GM18520 (cell line): ENCODE results near the gene BORCS5.
"Not testable (repeated sequence)": the region's sequence is repeated elsewhere in the genome, so short reads cannot be mapped to it uniquely, and the experiment has no call there.

ENCODE experiments used
- ATAC-seq: cut with Tn5 transposase; IDR thresholded peaks from one replicate; pipeline ENCODE4 v1.9.1; 2021; ENCODE audit not compliant: unreplicated experiment

The BORCS5 gene

GRCh38 chr12:12482959-12483358 lies 126.1 kb downstream of the BORCS5 start:
- peak; percentile 34 for ATAC-seq

DNA sequence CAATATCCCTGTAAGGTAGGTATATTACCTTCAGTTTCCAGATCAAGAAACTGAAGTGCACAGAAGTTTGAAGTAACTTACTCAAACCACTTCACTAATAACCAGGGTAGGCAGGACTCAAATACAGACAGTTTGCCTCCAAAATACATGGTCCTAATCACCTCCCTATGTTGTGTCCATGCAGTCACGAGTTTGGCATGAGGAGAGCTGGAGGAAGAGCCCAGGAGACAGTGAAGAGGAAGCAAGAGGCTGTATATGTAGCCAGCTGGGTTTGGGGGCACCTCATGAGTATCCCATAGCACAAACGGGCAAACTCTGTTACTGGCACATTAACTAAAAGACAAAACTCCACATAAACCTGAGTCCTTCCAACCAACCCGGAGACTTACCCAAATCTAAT lies 126.6 kb downstream of the BORCS5 start:
- no peak for ATAC-seq

DNA sequence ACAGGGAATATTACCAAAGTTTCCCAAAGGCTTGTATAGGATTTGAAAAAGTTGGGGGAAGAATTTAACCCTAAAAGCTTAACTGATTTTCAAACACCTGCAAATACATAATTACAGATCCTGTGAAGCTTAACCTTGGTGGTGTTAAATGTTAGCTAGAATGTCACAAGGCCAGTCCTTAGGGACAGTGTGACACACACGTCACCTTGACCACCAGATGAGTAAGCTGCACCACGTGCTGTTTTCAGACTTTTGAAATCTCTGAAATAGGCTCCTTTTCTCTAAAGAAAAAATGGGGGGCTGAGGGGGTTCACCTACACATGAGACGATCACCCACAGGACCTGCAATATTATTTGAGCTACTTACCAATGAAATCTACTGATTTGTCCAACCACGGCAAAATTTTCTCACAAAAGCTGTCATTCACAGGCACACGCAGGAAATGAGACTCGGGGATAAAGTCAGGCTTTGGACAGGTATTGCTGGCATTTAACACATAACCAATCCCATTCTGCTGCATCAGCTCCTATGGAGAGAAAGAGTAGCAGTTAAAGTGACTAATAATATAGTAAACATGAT lies 129.9 kb downstream of the BORCS5 start:
- peak; percentile 86 for ATAC-seq

DNA sequence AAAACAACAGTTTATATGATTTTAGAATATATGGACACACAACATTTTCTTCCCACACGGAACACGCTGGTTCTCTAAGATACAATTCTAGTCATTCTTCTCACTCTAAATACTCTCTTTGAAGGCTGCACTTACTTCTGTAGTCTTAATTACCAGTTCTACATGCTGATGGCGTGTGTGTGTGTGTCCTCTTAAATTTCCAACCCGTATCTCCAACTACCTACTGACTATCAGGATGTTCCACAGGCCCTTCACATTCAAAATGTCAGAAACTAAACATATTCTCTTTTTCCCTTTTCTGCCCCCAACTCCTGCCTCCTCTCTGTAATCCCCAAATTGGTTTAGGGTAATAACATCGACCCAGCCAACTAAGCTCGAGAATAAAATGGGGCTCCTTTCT lies 130.6 kb downstream of the BORCS5 start:
- ATAC-seq, result no peak

GRCh38 chr12:12488296-12488695 lies 131.4 kb downstream of the BORCS5 start:
- no peak for ATAC-seq

GRCh38 chr12:12488823-12489550 lies 132.1 kb downstream of the BORCS5 start:
- ATAC-seq, result no peak

DNA sequence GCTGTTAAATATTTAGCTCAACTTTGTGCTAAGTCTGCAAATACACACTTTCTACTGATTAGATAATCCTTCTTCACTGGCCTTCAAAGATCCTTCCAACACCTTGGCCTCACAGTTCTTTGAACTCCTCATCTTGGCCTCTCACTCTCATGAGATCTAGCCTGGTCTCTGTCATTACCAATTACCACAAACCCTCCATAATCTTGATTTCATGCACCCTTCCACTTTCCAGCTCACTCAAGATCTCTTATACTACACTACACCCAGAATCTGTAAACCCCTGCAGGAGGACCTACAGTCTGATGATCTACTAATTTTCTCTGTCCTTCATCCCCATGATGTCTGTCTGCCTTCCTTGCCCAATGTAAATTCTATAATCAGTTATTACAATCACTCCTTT lies 134.7 kb downstream of the BORCS5 start:
- ATAC-seq, result no peak

GRCh38 chr12:12492547-12492946 lies 135.7 kb downstream of the BORCS5 start:
- ATAC-seq, result no peak

DNA sequence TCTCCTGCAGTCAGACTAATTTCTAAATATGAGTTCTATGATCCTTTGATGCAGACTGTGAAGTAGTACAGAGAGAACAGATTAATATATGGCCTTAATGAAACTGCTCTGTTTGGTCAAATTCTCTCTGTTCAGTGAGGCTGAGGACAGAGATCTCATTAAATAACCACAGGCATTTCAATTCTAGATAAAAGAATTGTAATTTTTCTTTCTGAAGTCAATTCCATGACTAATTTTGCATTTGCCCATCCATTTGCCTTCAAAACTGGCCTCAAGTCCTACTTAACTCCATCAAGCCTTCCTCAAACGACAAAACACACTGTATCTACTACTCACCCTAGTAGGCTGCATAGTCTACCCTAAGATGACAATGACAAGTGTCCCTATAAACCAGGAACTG lies 138.7 kb downstream of the BORCS5 start:
- ATAC-seq, result no peak

DNA sequence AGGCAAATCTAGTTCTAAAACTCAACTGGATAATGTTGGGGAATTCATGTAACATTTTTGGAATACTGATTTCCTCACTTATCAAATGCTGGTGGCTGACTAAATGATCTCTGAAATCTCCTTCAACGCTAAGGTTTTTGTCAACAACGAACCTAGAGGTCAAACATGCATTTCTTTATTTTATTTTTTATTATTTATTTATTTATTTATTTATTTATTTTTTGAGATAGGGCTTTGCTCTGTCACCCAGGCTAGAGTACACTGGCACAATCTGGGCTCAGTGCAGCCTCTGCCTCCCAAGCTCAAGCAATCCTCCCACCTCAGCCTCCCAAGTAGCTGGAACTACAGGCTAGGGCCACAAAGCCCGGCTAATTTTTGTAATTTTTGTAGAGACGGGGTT lies 141.3 kb downstream of the BORCS5 start:
- no peak for ATAC-seq

GRCh38 chr12:12499909-12500604 lies 143.2 kb downstream of the BORCS5 start:
- ATAC-seq, result no peak

- no peak for ATAC-seq
Measured at GRCh38 chr12:12501121-12501520, 144.2 kb downstream of the BORCS5 start.

DNA sequence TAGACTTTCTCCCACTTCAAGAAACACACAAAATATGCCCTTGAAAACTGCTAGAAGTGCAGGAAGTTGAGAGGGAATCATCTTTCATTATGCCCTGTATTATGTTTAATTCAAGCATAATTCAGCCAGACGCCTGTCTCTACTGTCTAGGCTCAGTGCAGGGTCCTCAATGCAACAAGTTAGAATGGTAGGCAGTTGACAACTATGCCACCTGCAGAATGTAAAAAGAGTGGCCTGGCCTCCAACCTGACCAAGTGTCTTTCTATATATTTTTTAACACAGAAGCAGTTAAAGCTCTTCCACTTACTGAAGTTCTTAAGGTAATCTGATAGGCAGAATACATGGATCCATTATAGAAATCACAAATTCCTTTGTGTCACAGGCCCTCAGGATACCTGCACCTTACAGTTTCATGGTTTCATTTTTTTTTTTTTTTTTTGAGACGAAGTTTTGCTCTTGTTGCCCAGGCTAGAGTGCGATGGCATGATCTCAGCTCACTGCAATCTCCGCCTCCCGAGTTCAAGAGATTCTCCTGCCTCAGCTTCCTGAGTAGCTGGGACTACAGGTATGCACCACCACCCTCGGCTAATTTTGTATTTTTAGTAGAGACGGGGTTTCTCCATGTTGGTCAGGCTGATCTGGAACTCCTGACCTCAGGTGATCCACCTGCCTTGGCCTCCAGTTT lies 145.4 kb downstream of the BORCS5 start:
- not testable (repeated sequence) for ATAC-seq

DNA sequence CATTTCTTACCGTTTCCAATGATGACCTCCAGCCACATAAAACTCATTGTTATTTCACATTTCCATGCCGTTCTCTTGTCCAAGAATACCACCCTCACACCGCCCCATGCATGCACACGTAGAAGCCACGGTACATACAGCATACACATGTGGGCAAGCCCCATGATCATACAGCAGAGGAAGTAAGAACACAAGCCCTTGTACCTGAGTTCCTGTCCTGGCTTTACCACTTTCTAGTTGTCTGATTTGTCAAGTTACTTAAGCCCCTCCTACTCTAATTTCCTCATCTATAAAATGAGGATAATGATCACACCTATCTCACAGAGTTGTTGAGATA lies 145.9 kb downstream of the BORCS5 start:
- ATAC-seq, result no peak

- no peak for ATAC-seq
Measured at GRCh38 chr12:12503384-12504078, 146.7 kb downstream of the BORCS5 start.

GRCh38 chr12:12505544-12506495 lies 148.9 kb downstream of the BORCS5 start:
- peak; percentile 83 for ATAC-seq

- ATAC-seq, result no peak
Measured at GRCh38 chr12:12506496-12506890, 149.6 kb downstream of the BORCS5 start.

DNA sequence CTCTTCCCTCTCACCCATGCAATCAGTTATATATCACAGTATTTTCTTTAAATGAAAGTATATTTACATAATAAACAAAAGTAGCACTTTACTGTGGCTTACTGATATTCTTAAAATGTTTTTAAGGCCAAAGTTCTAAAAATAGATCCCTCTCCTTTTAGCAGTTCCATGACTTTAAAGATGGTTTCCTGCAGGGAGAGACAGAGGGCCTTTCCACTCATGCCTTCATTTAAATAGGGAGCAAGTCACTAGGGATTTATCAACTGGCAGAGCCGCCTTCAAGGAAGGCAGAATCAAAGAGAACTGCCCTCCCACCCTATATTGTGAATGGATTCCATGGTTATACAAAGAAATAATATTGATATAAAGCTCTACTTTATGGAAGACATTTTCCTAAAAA lies 150.2 kb downstream of the BORCS5 start:
- no peak for ATAC-seq

DNA sequence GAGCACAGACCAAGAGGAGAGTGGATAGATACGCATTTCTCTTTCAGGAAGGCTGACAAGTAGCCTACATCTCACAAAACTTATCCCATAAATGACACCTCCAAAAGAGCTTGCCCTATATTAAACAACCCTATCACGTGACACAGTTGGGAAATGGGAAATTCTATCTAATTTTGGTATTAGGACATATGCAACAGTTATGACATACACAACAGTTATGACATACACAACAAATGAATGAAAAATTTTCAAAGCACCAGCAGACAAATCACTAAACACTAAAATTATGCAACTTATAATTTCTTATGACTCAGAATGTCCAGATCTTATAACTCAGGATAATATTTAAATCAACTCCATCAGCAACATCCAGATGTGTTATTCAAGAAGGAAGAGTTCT lies 151.7 kb downstream of the BORCS5 start:
- ATAC-seq, result no peak

DNA sequence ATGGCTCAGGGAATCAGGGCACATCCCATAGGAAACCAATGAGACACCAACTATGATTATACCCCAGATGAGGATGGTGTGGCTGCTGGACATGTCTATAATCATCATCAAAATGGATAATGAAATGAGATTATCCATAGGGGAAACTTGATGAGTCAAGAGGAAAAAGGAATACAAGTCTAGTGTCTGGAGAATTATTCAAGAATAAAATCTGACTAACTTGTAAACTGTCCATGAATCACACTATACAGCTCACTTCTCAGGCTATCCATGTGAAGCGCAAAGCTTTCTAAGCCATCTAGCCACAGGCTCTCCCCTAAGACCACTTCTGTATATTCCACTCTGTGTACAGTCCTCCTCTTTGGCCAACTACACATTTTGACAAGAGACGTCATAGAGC lies 153.3 kb downstream of the BORCS5 start:
- ATAC-seq, result no peak
